ENCODE data around the gene CPSF3. TPM values are rescaled to one million over a fixed set of nuclear protein-coding genes. Genes with fewer than 3 reads are reported as not detected.

CPSF3 gene
- total RNA-seq, 1 experiment from 2014 or later: 102 TPM

DNA sequence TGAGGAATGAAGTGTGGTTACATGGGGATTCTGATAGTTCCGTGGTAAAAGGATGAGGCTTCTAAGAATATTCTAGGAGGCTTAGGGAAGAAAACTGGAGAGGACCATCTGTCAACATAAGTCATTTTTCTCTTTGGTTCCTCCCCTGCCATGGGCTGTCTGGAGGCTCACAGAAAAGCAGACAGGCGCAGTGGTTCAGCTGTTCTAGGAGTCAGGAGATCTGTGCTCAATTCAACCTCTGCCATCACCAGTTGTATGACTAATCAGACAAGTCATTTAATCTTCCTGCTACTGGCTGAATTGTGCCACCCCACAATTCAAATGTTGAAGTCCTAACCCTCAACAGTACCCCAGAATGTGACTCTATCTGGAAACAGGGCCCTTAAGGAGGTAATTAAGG is 95.8 kb downstream of the CPSF3 start:
- no peaks in the 10 kb centered on the region for H3K27me3 ChIP-seq (ENCODE audit: control insufficient read depth, insufficient read depth, low read length)
- H3K36me3 ChIP-seq (replicated peaks; ENCODE audit: control insufficient read depth, insufficient read depth, low read length): peaks cover 1% of the 10 kb centered on the region; the same call in 1 of the 2 replicates
- no peak overlapping the region for H3K4me3 ChIP-seq (ENCODE audit: insufficient read depth, low read depth, low read length)
- DNase-seq: no peak

Other genes with a start within 250 kb of the CPSF3 start
- gene ASAP2, start 216.8 kb upstream of the CPSF3 start, total RNA-seq (2014; rRNA removed; shearing (Covaris generic)): 5.2 TPM in 2 replicates
- gene ITGB1BP1, start 126 bp upstream of the CPSF3 start, total RNA-seq (2014; rRNA removed; shearing (Covaris generic)): 12.7 and 13.8 TPM in 2 replicates
- 23.2 and 25.3 TPM in 2 replicates for gene IAH1, start 50.9 kb downstream of the CPSF3 start, total RNA-seq (2014; rRNA removed; shearing (Covaris generic))
- gene ADAM17, start 132.2 kb downstream of the CPSF3 start, total RNA-seq (2014; rRNA removed; shearing (Covaris generic)): 21.2 and 21.9 TPM in 2 replicates
- 378 and 389 TPM in 2 replicates for gene YWHAQ, start 207.3 kb downstream of the CPSF3 start, total RNA-seq (2014; rRNA removed; shearing (Covaris generic))